ENCODE results near the gene KCNK3. TPM values are rescaled to one million over a fixed set of nuclear protein-coding genes. Genes with fewer than 3 reads are reported as not detected.

Gene KCNK3
- total and polyA plus RNA-seq, 3 donors from 2014 or later: 1.0 to 2.5 (median 1.5) TPM

- Histone ChIP-seq H3K9me3 (no peaks in the 10 kb centered on the region), H3K4me1 (no peaks in the 10 kb centered on the region), H3K4me3 (no peak overlapping the region), H3K27ac (no peak overlapping the region), H3K36me3 (ENCODE audit: low read depth, missing control alignments) (no peaks in the 10 kb centered on the region), H3K27me3 (no peaks in the 10 kb centered on the region)
- 72% methylated on average over 8 of the region's 8 CpGs for WGBS, 2 donors
- intact Hi-C loops (cut with DNase I; ENCODE audit: low total_unique reads): no loop called here
- no peak for TF ChIP-seq POLR2A (IDR thresholded peaks at IDR 0.05)
- TF ChIP-seq, protein P1, sequence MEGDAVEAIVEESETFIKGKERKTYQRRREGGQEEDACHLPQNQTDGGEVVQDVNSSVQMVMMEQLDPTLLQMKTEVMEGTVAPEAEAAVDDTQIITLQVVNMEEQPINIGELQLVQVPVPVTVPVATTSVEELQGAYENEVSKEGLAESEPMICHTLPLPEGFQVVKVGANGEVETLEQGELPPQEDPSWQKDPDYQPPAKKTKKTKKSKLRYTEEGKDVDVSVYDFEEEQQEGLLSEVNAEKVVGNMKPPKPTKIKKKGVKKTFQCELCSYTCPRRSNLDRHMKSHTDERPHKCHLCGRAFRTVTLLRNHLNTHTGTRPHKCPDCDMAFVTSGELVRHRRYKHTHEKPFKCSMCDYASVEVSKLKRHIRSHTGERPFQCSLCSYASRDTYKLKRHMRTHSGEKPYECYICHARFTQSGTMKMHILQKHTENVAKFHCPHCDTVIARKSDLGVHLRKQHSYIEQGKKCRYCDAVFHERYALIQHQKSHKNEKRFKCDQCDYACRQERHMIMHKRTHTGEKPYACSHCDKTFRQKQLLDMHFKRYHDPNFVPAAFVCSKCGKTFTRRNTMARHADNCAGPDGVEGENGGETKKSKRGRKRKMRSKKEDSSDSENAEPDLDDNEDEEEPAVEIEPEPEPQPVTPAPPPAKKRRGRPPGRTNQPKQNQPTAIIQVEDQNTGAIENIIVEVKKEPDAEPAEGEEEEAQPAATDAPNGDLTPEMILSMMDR (IDR thresholded peaks at IDR 0.05): no peak
- no peak for DNase-seq
These were observed 23.4 kb upstream of the KCNK3 start for GRCh38 chr2:26668856-26669750.

GRCh38 chr2:26670171-26670570, 22.4 kb upstream of the KCNK3 start:
- TF ChIP-seq, protein P1 (IDR thresholded peaks at IDR 0.05): no peak
- no peak for TF ChIP-seq POLR2A (IDR thresholded peaks at IDR 0.05)
- WGBS, 2 donors: 49 to 58% methylated on average over 3 of the region's 3 CpGs
- no peaks in the 10 kb centered on the region for H3K4me1 ChIP-seq
- no peaks in the 10 kb centered on the region for H3K36me3 ChIP-seq (ENCODE audit: low read depth, missing control alignments)
- no peak for DNase-seq
- H3K27ac ChIP-seq: no peak overlapping the region
- intact Hi-C loops (cut with DNase I; ENCODE audit: low total_unique reads): no loop called here
- H3K4me3 ChIP-seq: no peak overlapping the region
- H3K9me3 ChIP-seq: no peaks in the 10 kb centered on the region
- no peaks in the 10 kb centered on the region for H3K27me3 ChIP-seq

DNA sequence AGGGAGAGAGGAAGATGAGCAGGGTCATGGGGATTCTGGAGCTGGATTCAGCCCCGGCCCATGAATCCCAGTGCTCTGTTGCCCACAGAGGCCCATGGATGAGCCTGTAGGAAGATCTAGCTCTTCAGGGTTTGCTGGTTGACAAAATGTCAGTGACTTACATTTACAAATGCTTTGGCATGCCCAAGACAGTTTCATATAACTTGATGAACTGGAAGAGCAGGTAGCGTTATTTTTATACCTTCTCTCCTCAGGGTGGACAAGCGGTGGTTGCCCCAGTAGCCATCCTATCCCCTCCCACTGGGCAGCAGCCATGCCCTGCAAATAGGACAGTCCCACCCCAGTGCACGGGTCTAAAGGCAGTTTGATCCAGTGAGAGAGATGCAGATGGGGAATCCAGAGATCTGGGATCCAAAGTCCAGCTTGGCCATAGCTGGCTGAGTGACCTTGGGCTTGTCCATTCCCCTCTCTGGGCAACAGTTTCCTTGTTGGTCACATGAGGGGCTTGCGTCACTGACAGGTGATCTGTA, 21.5 kb upstream of the KCNK3 start:
- Histone ChIP-seq H3K4me1 (no peaks in the 10 kb centered on the region), H3K4me3 (no peak overlapping the region), H3K27me3 (no peaks in the 10 kb centered on the region), H3K27ac (no peak overlapping the region), H3K36me3 (ENCODE audit: low read depth, missing control alignments) (no peaks in the 10 kb centered on the region), H3K9me3 (no peaks in the 10 kb centered on the region)
- TF ChIP-seq, protein P1 (IDR thresholded peaks at IDR 0.05): no peak
- TF ChIP-seq POLR2A (IDR thresholded peaks at IDR 0.05): no peak
- DNase-seq: no peak
- 96 to 100% methylated on average over 5 of the region's 5 CpGs for WGBS, 2 donors
- intact Hi-C loops (cut with DNase I; ENCODE audit: low total_unique reads): no loop called here

- 90 to 93% methylated on average over 5 of the region's 5 CpGs for WGBS, 2 donors
- no peak for DNase-seq
- intact Hi-C loops (cut with DNase I; ENCODE audit: low total_unique reads): no loop called here
- no peak overlapping the region for H3K4me3 ChIP-seq
- H3K4me1 ChIP-seq: no peaks in the 10 kb centered on the region
- H3K9me3 ChIP-seq: no peaks in the 10 kb centered on the region
- H3K36me3 ChIP-seq (ENCODE audit: low read depth, missing control alignments): no peaks in the 10 kb centered on the region
- H3K27ac ChIP-seq: no peak overlapping the region
- no peaks in the 10 kb centered on the region for H3K27me3 ChIP-seq
- TF ChIP-seq POLR2A (IDR thresholded peaks at IDR 0.05): no peak
- TF ChIP-seq, protein P1 (IDR thresholded peaks at IDR 0.05): no peak
These were observed 20.8 kb upstream of the KCNK3 start for GRCh38 chr2:26671691-26672090.
